Activated T-helper 9 cell treated with anti-CD3 and anti-CD28 coated beads, Interleukin-2, amount 50 U/mL, for 16 hours (primary cell): ENCODE data around the gene CDSN.
"Not testable (repeated sequence)": the region's sequence is repeated elsewhere in the genome, so short reads cannot be mapped to it uniquely, and the experiment has no call there.

Experiments
- DNase-seq: peaks from one replicate; pipeline ENCODE4 v3.0.0-alpha.2; 2020; ENCODE audit warnings: low read depth

The CDSN gene

DNA sequence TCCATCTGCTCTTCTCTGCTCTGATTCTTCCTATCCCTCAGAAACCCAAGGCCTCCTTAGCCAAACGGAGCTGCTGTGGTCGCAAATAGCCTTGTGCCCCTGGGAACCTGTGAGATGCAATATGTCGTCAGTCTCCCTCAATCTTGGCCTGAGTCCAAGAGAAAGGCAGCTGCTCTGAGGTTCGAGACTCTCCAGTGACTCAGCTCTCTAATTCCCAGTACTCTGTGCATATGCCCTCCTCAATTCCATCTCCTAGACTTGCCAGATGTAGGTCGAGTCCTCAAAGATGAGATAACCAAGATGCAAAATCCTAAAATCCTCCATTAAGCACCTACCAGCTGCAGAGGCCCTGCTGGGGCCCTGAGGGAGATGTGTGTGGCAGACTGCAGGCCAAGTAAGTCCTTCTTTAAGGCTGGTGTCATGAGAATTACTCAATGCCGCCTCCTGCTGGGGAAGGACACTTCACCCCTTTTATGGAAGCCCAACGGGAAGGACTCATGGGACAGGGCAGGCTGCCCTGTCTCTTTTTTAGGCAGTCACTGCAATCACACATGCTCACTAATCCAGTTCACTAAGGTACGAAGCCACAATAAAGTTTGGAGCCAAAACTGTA, 36.4 kb downstream of the CDSN start:
- no peak for DNase-seq

DNA sequence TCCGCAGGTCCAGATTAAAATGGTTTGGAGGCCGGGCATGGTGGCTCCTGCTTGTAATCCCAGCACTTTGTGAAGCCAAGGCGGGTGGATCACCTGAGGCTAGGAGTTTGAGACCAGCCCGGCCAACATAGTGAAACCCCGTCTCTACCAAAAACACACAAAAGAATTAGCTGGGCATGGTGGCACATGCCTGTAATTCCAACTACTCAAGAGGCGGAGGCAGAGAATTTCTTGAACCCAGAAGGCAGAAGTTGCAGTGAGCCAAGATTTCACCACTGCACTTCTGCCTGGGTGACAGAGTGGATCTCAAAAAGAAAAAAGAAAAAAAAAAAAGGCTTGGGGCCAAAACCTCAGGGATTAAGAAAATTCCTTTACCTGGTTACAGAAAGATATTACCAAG, 38.4 kb downstream of the CDSN start:
- DNase-seq, result no peak

DNA sequence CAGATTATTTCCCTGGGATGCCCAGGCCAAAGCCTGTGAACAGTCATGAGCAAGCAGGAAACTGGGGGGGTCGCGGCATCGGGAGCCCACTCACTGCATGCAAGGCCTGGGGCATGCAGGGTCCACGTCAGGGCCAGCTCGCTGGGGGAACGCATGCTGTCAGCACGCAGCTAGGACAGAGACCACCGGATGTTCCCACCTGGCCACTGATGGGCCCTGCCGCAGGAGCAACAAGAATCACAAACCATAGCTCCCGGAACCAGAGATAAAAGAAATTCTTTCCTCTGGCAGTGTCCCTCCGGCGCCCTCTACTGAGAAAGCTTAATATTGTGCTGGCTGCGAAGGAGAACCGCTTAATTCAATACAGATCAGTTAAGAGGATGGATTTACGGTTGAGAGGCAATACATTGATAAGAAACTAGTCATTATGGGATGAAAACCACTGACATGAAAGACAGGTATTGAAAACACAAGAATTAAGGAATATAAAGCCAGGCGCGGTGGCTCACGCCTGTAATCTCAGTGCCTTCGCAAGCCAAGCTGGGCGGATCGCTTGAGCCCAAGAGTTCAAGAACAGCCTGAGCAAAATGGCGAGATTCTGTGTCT, 40.5 kb downstream of the CDSN start:
- DNase-seq, result peak; percentile 33

- DNase-seq, result no peak
These were observed 43.6 kb downstream of the CDSN start for GRCh38 chr6:31076611-31077010.

- no peak for DNase-seq
These were observed 44.7 kb downstream of the CDSN start for GRCh38 chr6:31075528-31075927.

GRCh38 chr6:31074401-31074800, 45.8 kb downstream of the CDSN start:
- DNase-seq, result no peak

- DNase-seq, result no peak
These were observed 49.5 kb downstream of the CDSN start for GRCh38 chr6:31070711-31071197.

DNA sequence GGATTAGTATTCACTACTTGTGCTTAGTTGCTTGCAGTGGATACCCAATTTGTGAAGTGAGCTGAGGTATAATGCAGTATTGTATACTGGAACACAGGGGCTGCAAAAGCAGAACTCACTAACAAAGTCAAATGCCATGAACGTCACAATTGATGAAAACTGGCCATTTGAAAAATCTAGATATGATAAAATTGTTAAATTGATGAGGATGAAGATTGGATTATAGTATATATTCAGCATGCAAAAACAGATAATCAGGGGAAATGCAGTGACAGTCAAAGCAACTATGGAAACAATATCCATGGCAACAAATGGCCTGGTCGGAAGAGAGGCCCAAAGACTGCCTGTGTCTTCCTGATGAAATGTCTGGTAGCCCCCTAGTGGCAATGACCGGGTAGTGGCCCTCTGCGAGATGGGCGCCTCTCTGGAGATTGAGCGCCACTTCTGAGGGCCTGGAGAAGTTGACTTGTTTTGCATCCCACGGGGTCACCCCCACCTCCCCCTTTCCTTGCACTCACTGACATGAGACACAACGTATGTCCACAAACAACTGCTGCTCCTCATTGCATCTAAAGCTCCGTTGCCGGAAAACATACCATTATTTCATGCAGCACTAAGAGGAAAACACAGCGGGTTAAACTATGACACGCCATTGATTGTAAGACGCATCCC, 51.4 kb downstream of the CDSN start:
- DNase-seq, result peak; percentile 49

DNA sequence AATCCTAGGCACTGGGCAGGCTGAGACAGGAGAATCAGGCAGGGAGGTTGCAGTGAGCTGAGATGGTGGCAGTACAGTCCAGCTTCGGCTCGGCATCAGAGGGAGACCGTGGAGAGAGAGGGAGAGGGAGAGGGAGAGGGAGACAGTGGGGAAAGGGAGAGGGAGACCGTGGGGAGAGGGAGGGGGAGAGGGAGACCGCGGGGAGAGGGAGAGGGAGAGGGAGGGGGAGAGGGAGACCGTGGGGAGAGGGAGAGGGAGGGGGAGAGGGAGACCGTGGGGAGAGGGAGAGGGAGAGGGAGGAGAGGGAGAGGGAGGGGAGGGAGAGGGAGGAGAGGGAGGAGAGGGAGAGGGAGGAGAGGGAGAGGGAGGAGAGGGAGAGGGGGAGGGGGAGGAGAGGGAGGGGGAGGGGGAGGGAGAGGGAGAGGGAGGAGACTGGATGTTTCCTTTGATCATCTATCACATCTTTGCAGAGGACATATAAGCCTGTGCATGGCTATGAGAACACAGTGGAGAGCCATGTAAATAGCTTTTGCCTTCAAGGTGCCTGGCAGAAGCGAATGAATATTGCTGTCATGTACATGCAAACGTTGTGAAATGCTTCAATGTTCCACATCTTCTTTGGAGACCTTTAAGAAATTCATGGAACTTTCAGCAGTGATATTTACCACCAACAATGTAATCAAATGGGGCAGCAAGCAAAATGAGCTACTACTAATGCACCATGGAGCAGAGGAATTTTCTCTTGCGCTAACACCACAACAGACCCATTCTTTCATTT, 52.2 kb downstream of the CDSN start:
- DNase-seq, result not testable (repeated sequence)

- DNase-seq, result not testable (repeated sequence)
These were observed 53.2 kb downstream of the CDSN start for GRCh38 chr6:31067028-31067427.

DNA sequence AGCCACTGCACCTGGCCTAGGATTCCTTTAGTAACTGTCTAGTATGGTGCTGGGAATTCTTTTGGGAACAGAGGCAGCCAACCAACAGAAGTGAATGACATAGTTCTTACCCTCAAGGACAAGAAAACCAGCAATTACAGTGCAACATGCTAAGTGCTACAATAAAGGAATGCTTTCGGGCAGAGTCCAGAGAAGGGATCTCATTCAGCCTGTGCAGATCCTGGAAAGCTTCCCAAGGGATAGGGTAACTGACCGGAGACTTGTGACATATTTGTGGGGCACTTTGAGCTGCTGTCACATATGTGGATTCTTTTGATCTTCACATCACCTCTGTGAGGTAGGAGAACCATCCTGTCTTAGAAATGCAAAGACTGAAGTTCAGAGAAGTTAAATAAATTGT, 54.7 kb downstream of the CDSN start:
- no peak for DNase-seq
